SK-N-SH treated with all-trans-retinoic acid at 6 μM for 48 hours (cell line): ENCODE results near the gene CAB39L.
A peak's percentile ranks its signal among the peaks of the same experiment; 100 is the strongest.

Experiments
- ATAC-seq: fragments of 200-7000 bp; cut with Tn5 transposase; 3 replicates; pipeline ENCODE4 v1.9.1; 2020; ENCODE audit warnings: mild to moderate bottlenecking, moderate library complexity
- ARNTL ChIP-seq: fragments of 450-650 bp; formaldehyde crosslinking; IDR thresholded peaks from 2 replicates; pipeline ENCODE4 v1.5.0; 2020; ENCODE audit warnings: low read depth, mild to moderate bottlenecking, moderate library complexity, borderline replicate concordance
- BACH2 ChIP-seq: fragments of 250-450 bp; sonication (Bioruptor Pico); IDR thresholded peaks from 2 replicates; pipeline ENCODE4 v1.9.0; 2021; ENCODE audit warnings: mild to moderate bottlenecking, borderline replicate concordance
- CSDC2 ChIP-seq: fragments of 250-450 bp; sonication (Bioruptor Pico); IDR thresholded peaks from 2 replicates; pipeline ENCODE4 v1.5.0; 2020; ENCODE audit warnings: mild to moderate bottlenecking, moderate library complexity
- ESRRG ChIP-seq: fragments of 250-450 bp; sonication (Bioruptor Pico); IDR thresholded peaks from 2 replicates; pipeline ENCODE4 v1.6.1; 2021; ENCODE audit warnings: mild to moderate bottlenecking
- GLIS3 ChIP-seq: fragments of 250-450 bp; sonication (Bioruptor Pico); IDR thresholded peaks from 2 replicates; pipeline ENCODE4 v1.5.0; 2020; ENCODE audit warnings: mild to moderate bottlenecking, moderate library complexity
- ISL1 ChIP-seq: fragments of 250-450 bp; sonication (Bioruptor Pico); IDR thresholded peaks from 2 replicates; pipeline ENCODE4 v2.1.2; 2022; ENCODE audit warnings: mild to moderate bottlenecking, moderate library complexity
- PPARA ChIP-seq: fragments of 250-450 bp; sonication (Bioruptor Pico); IDR thresholded peaks from 2 replicates; pipeline ENCODE4 v1.5.0; 2020; ENCODE audit warnings: mild to moderate bottlenecking, borderline replicate concordance
- RARB ChIP-seq: fragments of 250-450 bp; sonication (Bioruptor Pico); IDR thresholded peaks from 2 replicates; pipeline ENCODE4 v1.8.0; 2021; ENCODE audit warnings: mild to moderate bottlenecking, moderate library complexity
- SNAI2 ChIP-seq: fragments of 250-450 bp; sonication (Bioruptor Pico); IDR thresholded peaks from 2 replicates; pipeline ENCODE4 v1.5.0; 2020; ENCODE audit warnings: mild to moderate bottlenecking, moderate library complexity
- TCF4 ChIP-seq: fragments of 250-450 bp; sonication (Bioruptor Pico); IDR thresholded peaks from 2 replicates; pipeline ENCODE4 v1.8.0; 2021; ENCODE audit warnings: mild to moderate bottlenecking, moderate library complexity, borderline replicate concordance
- TOX ChIP-seq: fragments of 250-450 bp; sonication (Bioruptor Pico); IDR thresholded peaks from 2 replicates; pipeline ENCODE4 v1.8.0; 2021; ENCODE audit warnings: mild to moderate bottlenecking, moderate library complexity, borderline replicate concordance
- ZC3H10 ChIP-seq: fragments of 250-450 bp; sonication (Bioruptor Pico); IDR thresholded peaks from 2 replicates; pipeline ENCODE4 v1.5.1; 2021; ENCODE audit warnings: mild to moderate bottlenecking, moderate library complexity
- ZFP3 ChIP-seq: fragments of 250-450 bp; sonication (Bioruptor Pico); IDR thresholded peaks from 2 replicates; pipeline ENCODE4 v1.5.0; 2020; ENCODE audit warnings: mild to moderate bottlenecking, moderate library complexity
- ZNF565 ChIP-seq: fragments of 450-650 bp; formaldehyde crosslinking; conservative IDR thresholded peaks from 2 replicates; pipeline ENCODE4 v1.5.0; 2020; ENCODE audit warnings: low read depth, mild to moderate bottlenecking, moderate library complexity
- ZNF70 ChIP-seq: fragments of 450-650 bp; formaldehyde crosslinking; IDR thresholded peaks from 2 replicates; pipeline ENCODE4 v1.5.0; 2020; ENCODE audit warnings: mild to moderate bottlenecking, moderate library complexity
- ZNF8 ChIP-seq: fragments of 450-650 bp; formaldehyde crosslinking; IDR thresholded peaks from 2 replicates; pipeline ENCODE4 v1.5.0; 2020; ENCODE audit warnings: mild to moderate bottlenecking, moderate library complexity
- TF ChIP-seq, protein P1 (sequence below): fragments of 250-450 bp; sonication (Bioruptor Pico); IDR thresholded peaks from 2 replicates; pipeline ENCODE4 v1.8.0; 2021; ENCODE audit warnings: low read depth, mild to moderate bottlenecking, moderate library complexity, borderline replicate concordance
- TF ChIP-seq, protein P2 (sequence below): fragments of 250-450 bp; sonication (Bioruptor Pico); IDR thresholded peaks from 2 replicates; pipeline ENCODE4 v1.8.0; 2020; ENCODE audit warnings: mild to moderate bottlenecking, moderate library complexity, borderline replicate concordance
- TF ChIP-seq, protein P3 (sequence below): fragments of 250-450 bp; sonication (Bioruptor Pico); IDR thresholded peaks from 2 replicates; pipeline ENCODE4 v1.5.0; 2020; ENCODE audit warnings: mild to moderate bottlenecking, moderate library complexity
- TF ChIP-seq, protein P4 (sequence below): fragments of 250-450 bp; sonication (Bioruptor Pico); IDR thresholded peaks from 2 replicates; pipeline ENCODE4 v1.5.1; 2021; ENCODE audit warnings: mild to moderate bottlenecking, moderate library complexity

Gene CAB39L

DNA sequence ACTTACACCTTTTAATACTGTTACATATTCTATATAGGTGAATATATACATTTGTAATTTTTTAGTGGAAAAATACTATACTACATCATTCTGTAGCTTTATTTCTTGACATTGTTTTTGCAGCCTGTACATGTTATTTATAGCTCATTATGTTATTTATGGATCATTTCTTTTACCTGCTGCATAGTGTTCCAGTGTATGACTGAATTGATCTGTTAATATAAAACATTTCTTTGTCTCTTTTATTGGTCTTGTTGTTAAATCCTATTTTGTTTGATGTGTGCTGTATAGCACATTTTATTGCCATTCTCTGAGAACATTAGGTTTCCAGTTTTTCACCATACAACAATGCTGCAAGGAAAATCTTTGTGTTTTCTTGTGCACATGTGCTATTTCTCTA, 2.6 kb upstream of the CAB39L start (continued):
- TF ChIP-seq, protein P1, sequence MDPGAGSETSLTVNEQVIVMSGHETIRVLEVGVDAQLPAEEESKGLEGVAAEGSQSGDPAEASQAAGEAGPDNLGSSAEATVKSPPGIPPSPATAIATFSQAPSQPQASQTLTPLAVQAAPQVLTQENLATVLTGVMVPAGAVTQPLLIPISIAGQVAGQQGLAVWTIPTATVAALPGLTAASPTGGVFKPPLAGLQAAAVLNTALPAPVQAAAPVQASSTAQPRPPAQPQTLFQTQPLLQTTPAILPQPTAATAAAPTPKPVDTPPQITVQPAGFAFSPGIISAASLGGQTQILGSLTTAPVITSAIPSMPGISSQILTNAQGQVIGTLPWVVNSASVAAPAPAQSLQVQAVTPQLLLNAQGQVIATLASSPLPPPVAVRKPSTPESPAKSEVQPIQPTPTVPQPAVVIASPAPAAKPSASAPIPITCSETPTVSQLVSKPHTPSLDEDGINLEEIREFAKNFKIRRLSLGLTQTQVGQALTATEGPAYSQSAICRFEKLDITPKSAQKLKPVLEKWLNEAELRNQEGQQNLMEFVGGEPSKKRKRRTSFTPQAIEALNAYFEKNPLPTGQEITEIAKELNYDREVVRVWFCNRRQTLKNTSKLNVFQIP (CRISPR knock-in tag) = no peak
- TF ChIP-seq ZC3H10 (CRISPR knock-in tag) = no peak
- TF ChIP-seq ZNF70 (CRISPR knock-in tag) = no peak
- no peak for TF ChIP-seq ARNTL (CRISPR knock-in tag)
- no peak for TF ChIP-seq RARB (CRISPR knock-in tag)
- TF ChIP-seq, protein P2, sequence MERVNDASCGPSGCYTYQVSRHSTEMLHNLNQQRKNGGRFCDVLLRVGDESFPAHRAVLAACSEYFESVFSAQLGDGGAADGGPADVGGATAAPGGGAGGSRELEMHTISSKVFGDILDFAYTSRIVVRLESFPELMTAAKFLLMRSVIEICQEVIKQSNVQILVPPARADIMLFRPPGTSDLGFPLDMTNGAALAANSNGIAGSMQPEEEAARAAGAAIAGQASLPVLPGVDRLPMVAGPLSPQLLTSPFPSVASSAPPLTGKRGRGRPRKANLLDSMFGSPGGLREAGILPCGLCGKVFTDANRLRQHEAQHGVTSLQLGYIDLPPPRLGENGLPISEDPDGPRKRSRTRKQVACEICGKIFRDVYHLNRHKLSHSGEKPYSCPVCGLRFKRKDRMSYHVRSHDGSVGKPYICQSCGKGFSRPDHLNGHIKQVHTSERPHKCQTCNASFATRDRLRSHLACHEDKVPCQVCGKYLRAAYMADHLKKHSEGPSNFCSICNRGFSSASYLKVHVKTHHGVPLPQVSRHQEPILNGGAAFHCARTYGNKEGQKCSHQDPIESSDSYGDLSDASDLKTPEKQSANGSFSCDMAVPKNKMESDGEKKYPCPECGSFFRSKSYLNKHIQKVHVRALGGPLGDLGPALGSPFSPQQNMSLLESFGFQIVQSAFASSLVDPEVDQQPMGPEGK (CRISPR knock-in tag) = no peak
- no peak for TF ChIP-seq TCF4 (CRISPR knock-in tag)

DNA sequence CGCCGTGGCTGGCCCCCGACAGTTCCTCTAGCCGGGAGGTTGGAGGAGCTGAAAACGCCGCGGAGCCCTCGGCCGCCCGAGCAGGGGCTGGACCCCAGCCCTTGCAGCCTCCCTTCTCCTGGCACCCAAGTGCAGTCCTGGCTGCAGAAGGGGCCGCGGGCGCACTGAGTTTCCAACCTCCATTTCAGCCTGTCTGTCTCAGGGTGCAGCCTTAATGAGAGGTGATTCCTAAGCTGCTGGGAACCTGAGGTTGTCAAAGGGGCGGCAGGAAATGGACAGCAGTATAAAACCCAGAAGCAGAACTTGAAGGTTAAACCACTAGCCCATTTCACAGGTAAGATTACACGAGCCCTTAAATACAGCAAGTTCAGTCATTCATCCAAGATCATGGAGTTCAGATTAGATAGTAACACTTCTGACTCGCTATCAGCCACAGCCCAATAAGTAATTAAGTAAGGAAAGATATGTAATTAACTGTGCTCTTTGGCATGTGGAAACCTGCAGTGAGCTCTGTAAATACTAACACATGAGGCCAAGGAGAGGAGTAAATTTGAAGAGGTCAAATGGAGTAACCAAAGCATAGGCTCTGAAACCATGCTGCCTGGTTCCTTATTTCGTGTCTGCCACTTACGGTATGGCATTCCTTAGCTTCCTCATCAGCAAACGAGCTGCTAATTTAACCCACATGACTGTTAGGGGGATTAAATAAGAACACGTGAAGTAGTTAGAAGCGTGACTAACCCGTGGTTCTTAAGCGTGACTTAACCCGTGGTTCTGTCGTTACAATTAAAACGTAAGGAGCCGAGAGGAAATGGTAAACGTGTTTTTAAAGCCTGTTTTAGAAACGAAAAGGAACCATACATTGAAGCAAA, 896 bp upstream of the CAB39L start:
- ATAC-seq = peak; percentile 41
- TF ChIP-seq TOX (no peak), ZNF70 (CRISPR knock-in tag) (0 out of 2 replicates have a peak, but pooled peaks have one; percentile 10), ZFP3 (CRISPR knock-in tag) (0 out of 2 replicates have a peak, but pooled peaks have one; percentile 12), ESRRG (CRISPR knock-in tag) (no peak)
- TF ChIP-seq, protein P3, sequence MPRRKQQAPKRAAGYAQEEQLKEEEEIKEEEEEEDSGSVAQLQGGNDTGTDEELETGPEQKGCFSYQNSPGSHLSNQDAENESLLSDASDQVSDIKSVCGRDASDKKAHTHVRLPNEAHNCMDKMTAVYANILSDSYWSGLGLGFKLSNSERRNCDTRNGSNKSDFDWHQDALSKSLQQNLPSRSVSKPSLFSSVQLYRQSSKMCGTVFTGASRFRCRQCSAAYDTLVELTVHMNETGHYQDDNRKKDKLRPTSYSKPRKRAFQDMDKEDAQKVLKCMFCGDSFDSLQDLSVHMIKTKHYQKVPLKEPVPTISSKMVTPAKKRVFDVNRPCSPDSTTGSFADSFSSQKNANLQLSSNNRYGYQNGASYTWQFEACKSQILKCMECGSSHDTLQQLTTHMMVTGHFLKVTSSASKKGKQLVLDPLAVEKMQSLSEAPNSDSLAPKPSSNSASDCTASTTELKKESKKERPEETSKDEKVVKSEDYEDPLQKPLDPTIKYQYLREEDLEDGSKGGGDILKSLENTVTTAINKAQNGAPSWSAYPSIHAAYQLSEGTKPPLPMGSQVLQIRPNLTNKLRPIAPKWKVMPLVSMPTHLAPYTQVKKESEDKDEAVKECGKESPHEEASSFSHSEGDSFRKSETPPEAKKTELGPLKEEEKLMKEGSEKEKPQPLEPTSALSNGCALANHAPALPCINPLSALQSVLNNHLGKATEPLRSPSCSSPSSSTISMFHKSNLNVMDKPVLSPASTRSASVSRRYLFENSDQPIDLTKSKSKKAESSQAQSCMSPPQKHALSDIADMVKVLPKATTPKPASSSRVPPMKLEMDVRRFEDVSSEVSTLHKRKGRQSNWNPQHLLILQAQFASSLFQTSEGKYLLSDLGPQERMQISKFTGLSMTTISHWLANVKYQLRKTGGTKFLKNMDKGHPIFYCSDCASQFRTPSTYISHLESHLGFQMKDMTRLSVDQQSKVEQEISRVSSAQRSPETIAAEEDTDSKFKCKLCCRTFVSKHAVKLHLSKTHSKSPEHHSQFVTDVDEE (CRISPR knock-in tag) = no peak

DNA sequence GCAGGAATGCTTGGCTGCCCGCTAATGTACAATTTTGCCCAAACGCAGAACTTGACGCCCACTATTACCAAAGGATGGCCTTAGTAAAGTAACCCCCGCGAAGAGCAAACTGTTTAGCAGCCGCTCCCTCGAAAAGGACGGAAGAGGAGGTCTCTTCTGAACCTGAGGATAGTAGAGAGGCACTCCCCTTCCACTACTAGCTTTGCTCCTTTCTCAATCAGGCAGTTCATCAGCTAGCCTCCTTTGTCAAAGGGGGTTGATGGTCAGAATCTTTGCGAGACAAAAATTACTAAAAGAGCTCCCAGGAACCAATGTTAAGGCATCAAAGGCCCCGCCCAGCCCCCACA, 534 bp downstream of the CAB39L start:
- TF ChIP-seq ZNF8 (CRISPR knock-in tag) (no peak), ESRRG (CRISPR knock-in tag) (no peak), ZC3H10 (CRISPR knock-in tag) (no peak), ZFP3 (CRISPR knock-in tag) (no peak), CSDC2 (CRISPR knock-in tag) (no peak), ISL1 (CRISPR knock-in tag) (no peak), RARB (CRISPR knock-in tag) (no peak), ZNF565 (no peak), BACH2 (no peak), TCF4 (CRISPR knock-in tag) (no peak; the same call in 1 of the 2 replicates), GLIS3 (CRISPR knock-in tag) (no peak), SNAI2 (CRISPR knock-in tag) (no peak), ARNTL (CRISPR knock-in tag) (no peak), PPARA (CRISPR knock-in tag) (no peak)
- TF ChIP-seq, protein P2 (CRISPR knock-in tag) = no peak
- TF ChIP-seq, protein P4, sequence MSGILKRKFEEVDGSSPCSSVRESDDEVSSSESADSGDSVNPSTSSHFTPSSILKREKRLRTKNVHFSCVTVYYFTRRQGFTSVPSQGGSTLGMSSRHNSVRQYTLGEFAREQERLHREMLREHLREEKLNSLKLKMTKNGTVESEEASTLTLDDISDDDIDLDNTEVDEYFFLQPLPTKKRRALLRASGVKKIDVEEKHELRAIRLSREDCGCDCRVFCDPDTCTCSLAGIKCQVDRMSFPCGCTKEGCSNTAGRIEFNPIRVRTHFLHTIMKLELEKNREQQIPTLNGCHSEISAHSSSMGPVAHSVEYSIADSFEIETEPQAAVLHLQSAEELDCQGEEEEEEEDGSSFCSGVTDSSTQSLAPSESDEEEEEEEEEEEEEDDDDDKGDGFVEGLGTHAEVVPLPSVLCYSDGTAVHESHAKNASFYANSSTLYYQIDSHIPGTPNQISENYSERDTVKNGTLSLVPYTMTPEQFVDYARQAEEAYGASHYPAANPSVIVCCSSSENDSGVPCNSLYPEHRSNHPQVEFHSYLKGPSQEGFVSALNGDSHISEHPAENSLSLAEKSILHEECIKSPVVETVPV = no peak
- TF ChIP-seq, protein P3 (CRISPR knock-in tag) = no peak
- TF ChIP-seq, protein P1 (CRISPR knock-in tag) = no peak
- ATAC-seq = peak; percentile 22
